ENCODE data around the gene PRRT1. TPM values are rescaled to one million over a fixed set of nuclear protein-coding genes. Genes with fewer than 3 reads are reported as not detected.

The PRRT1 gene
- total and polyA plus RNA-seq, 2 of the 4 experiments (the other 2 are of a cell fraction), result 0.99 TPM; not detected in 1

DNA sequence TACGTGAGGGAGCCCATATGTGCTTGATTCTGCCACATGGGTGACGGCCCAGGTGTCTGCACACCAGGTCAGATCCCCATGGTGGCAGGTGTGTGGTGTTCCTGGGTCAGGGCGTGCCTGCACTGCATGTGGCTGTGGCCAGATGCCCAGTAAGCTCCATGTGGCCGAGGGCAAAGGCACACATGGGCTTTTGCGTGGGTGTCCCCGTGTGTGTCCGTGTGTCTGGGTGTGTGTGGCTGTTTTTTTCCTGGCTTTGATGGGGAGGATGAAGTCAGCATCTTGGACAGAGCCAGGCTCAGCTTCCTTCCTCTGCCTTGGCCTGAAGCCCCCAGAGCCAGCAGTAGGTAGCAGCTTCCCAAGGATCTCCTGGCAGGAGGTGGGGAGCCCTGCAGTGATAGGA lies 41.1 kb downstream of the PRRT1 start:
- Histone ChIP-seq H3K14ac (replicated peaks; ENCODE audit: low read depth, low read length) (no peak overlapping the region), H3K4ac (ENCODE audit: low read depth, low read length) (no peak overlapping the region), H3K9me1 (ENCODE audit: insufficient read depth, low read length) (peaks cover 12% of the 10 kb centered on the region), H3K36me3 (ENCODE audit: control insufficient read depth, insufficient read depth, low read length) (peaks cover 3% of the 10 kb centered on the region; the same call in 1 of the 2 replicates), H3K23ac (ENCODE audit: low read depth, low read length) (no peak overlapping the region), H4K5ac (ENCODE audit: low read depth, low read length) (no peak overlapping the region), H4K91ac (ENCODE audit: insufficient read depth, low read depth, low read length) (no peak overlapping the region), H2BK20ac (ENCODE audit: low read depth, low read length) (no peak overlapping the region), H3K79me1 (ENCODE audit: low read depth in 1 of 2, low read length in 2 of 2) (peaks cover 0 to 9% of the 10 kb centered on the region in 2 experiments; a peak in 1 of 4 replicates), H3K9ac (ENCODE audit: low read depth, low read length) (no peak overlapping the region), H3K4me3 (ENCODE audit: insufficient read depth, low read depth, low read length) (no peak overlapping the region), H2AK9ac (replicated peaks; ENCODE audit: low read depth, low read length, poor library complexity) (no peak overlapping the region), H2AK5ac (ENCODE audit: low read depth, low read length) (no peak overlapping the region; the same call in 1 of the 2 replicates), H3K18ac (ENCODE audit: low read depth, low read length) (no peak overlapping the region), H2BK5ac (ENCODE audit: low read depth, low read length, poor library complexity, severe bottlenecking) (no peak overlapping the region), H4K8ac (ENCODE audit: low read depth in 2 of 2, low read length in 2 of 2) (no peak overlapping the region), H2AFZ (replicated peaks; ENCODE audit: low read length, poor library complexity) (no peak overlapping the region), H4K20me1 (ENCODE audit: insufficient read depth, low read length) (peaks cover 4% of the 10 kb centered on the region; the same call in 1 of the 2 replicates), H3K4me2 (ENCODE audit: low read depth, low read length) (no peak overlapping the region), H2BK120ac (ENCODE audit: low read depth, low read length) (no peak overlapping the region), H3K4me1 (ENCODE audit: control insufficient read depth, insufficient read depth, low read length) (peaks cover 41% of the 10 kb centered on the region), H3K27me3 (ENCODE audit: control insufficient read depth, insufficient read depth, low read length) (peaks cover 27% of the 10 kb centered on the region), H2BK15ac (ENCODE audit: low read depth, low read length) (no peak overlapping the region), H3K56ac (ENCODE audit: extremely low read depth, insufficient read depth, low read length) (no peak overlapping the region), H3K9me3 (ENCODE audit: control insufficient read depth, insufficient read depth, low read length) (no peaks in the 10 kb centered on the region), H3K27ac (ENCODE audit: insufficient read depth, low read length) (no peak overlapping the region)
- ChIA-PET POLR2A (ENCODE audit: unreplicated experiment) (interaction anchor here (0.6 kb wide), 1 partner anchor 125 kb away, joined by 4 read pairs; no protein-coding TSS in a partner anchor), CTCF (no interaction called here)
- WGBS, 2 experiments (ENCODE audit: extremely low coverage in 2 of 2, insufficient read length in 1 of 2), result 74% methylated on average over 4 of the region's 7 CpGs; no CpG with 5 or more reads in 1 of the 2 experiments
- no TSS peak for BruUV-seq (replicated peaks)
- DNase-seq, result no peak
- no peak for ATAC-seq (ENCODE audit: low read depth)
- TF ChIP-seq FOS (IDR thresholded peaks at IDR 0.05; ENCODE audit: low read depth, low read length), result no peak
- TF ChIP-seq, protein P1, sequence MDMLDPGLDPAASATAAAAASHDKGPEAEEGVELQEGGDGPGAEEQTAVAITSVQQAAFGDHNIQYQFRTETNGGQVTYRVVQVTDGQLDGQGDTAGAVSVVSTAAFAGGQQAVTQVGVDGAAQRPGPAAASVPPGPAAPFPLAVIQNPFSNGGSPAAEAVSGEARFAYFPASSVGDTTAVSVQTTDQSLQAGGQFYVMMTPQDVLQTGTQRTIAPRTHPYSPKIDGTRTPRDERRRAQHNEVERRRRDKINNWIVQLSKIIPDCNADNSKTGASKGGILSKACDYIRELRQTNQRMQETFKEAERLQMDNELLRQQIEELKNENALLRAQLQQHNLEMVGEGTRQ (IDR thresholded peaks at IDR 0.05; ENCODE audit: low read depth, low read length), result no peak
- TF ChIP-seq NFE2L2 (IDR thresholded peaks at IDR 0.05; ENCODE audit: low read depth, low read length), result no peak
- TF ChIP-seq RCOR1 (IDR thresholded peaks at IDR 0.05; ENCODE audit: insufficient replicate concordance, low read length), result no peak
- TF ChIP-seq, protein P2, sequence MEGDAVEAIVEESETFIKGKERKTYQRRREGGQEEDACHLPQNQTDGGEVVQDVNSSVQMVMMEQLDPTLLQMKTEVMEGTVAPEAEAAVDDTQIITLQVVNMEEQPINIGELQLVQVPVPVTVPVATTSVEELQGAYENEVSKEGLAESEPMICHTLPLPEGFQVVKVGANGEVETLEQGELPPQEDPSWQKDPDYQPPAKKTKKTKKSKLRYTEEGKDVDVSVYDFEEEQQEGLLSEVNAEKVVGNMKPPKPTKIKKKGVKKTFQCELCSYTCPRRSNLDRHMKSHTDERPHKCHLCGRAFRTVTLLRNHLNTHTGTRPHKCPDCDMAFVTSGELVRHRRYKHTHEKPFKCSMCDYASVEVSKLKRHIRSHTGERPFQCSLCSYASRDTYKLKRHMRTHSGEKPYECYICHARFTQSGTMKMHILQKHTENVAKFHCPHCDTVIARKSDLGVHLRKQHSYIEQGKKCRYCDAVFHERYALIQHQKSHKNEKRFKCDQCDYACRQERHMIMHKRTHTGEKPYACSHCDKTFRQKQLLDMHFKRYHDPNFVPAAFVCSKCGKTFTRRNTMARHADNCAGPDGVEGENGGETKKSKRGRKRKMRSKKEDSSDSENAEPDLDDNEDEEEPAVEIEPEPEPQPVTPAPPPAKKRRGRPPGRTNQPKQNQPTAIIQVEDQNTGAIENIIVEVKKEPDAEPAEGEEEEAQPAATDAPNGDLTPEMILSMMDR (conservative IDR thresholded peaks at IDR 0.05; ENCODE audit: low read depth, low read length), result no peak
- no peak for TF ChIP-seq SMC3 (IDR thresholded peaks at IDR 0.05; ENCODE audit: low read depth, low read length)
- TF ChIP-seq CEBPB (IDR thresholded peaks at IDR 0.05; ENCODE audit: low read depth, low read length), result no peak
- TF ChIP-seq, protein P3, sequence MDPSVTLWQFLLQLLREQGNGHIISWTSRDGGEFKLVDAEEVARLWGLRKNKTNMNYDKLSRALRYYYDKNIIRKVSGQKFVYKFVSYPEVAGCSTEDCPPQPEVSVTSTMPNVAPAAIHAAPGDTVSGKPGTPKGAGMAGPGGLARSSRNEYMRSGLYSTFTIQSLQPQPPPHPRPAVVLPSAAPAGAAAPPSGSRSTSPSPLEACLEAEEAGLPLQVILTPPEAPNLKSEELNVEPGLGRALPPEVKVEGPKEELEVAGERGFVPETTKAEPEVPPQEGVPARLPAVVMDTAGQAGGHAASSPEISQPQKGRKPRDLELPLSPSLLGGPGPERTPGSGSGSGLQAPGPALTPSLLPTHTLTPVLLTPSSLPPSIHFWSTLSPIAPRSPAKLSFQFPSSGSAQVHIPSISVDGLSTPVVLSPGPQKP (IDR thresholded peaks at IDR 0.05; ENCODE audit: borderline replicate concordance, low read depth, low read length), result no peak
- no peak for TF ChIP-seq MXI1 (IDR thresholded peaks at IDR 0.05; ENCODE audit: borderline replicate concordance, low read depth, low read length)
- no peak for TF ChIP-seq RFX5 (IDR thresholded peaks at IDR 0.05; ENCODE audit: low read depth, low read length)
- no peak for TF ChIP-seq MAZ (IDR thresholded peaks at IDR 0.05; ENCODE audit: borderline replicate concordance, low read depth, low read length)
- no peak for TF ChIP-seq BHLHE40 (IDR thresholded peaks at IDR 0.05; ENCODE audit: low read depth, low read length)
- no peak for TF ChIP-seq RAD21 (IDR thresholded peaks at IDR 0.05; ENCODE audit: low read length)
- no peak for TF ChIP-seq MAFK (IDR thresholded peaks at IDR 0.05; ENCODE audit: low read depth, low read length)
- no peak for TF ChIP-seq POLR2A (IDR thresholded peaks at IDR 0.05; ENCODE audit: low read depth, low read length)
- TF ChIP-seq CHD1 (IDR thresholded peaks at IDR 0.05; ENCODE audit: low read depth, low read length), result no peak
- intact Hi-C loops (cut with micrococcal nuclease), result loop anchor here (5.0 kb wide), 1 partner anchor 153 kb away; the partner anchor contains the start of genes NELFE and SKIC2
- dilution Hi-C loops (cut with HindIII; ENCODE audit: low sequenced_read_pairs, unreplicated experiment), result no loop called here
- in situ Hi-C loops (cut with MboI; ENCODE audit: low sequenced_read_pairs), result loop anchor here (10.0 kb wide), 1 partner anchor 136 kb away; the partner anchor contains the start of gene DXO

All from IMR-90 (cell line).